ENCODE data around the gene UBE2Q2. TPM values are rescaled to one million over a fixed set of nuclear protein-coding genes. Genes with fewer than 3 reads are reported as not detected.

UBE2Q2 gene
- total and polyA plus RNA-seq, 9 of the 15 experiments (the other 6 are each of a cell fraction or from before 2014, with no cell fraction given): 6.2 to 24.0 (median 16.2) TPM

DNA sequence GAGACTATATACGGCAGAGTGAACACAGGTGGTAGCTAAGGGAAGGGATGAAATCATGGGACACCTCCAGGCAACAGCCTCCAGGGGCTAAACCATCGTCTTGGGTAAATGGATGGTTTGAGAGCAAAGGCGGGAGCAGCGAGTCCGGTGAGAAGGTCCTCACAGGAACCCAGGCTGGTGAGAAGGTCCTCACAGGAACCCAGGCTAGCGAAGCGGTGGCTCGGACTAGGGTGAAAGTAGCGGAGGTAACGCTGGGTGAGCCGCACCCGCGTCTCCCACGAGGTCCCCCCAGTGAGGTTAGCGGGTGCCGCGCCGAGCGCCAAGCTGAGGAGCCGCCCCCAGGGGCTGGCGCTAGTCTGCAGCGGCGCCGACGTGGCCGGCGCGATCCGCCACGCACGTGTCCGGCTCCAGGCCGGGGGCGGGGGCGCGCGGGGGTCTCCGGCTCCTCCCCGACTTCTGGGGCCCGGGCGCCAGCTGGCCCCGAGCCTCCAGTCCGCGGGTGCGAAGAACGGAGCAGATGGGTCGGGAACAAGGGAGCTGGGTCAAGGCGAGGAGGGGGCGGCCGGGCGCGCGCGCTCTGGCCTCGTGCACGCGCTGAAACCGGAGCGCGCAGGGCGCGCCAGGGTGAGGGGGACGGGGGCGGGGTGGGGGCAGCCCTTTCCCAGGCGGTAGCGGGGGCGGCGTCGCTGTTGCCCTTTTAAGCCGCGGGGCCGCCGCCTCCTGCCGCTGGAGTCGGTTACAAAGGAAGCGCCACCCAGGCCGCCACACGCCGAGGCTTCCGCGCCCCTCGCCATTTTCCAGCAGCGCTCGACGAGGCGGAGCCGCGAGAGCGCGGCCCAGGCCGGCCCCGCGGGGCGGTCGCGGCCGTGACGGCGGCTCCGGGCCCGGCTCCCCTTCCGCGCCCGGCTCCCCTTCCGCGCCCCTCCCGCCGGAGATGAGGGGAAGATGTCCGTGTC is at the start of gene UBE2Q2 (continued):
- TF ChIP-seq ZBTB33 (CRISPR knock-in tag; IDR thresholded peaks at IDR 0.05) (peak; percentile 73), HNRNPK (IDR thresholded peaks at IDR 0.05; ENCODE audit: low read depth, low read length, poor library complexity, severe bottlenecking) (no peak), CTCF (IDR thresholded peaks at IDR 0.05 in 2 of 3, conservative IDR thresholded peaks at IDR 0.05 in 1 of 3; ENCODE audit: insufficient read depth in 2 of 3, low read depth in 1 of 3, low read length in 3 of 3) (no peak), CREBBP (IDR thresholded peaks at IDR 0.05; ENCODE audit: low read depth, low read length) (no peak), ZNF584 (CRISPR knock-in tag; IDR thresholded peaks at IDR 0.05; ENCODE audit: low read depth) (peak; percentile 92), TEAD1 (CRISPR knock-in tag; IDR thresholded peaks at IDR 0.05) (peak in 1 of 2 experiments; percentile 79; a peak in 1 of 4 replicates), NRF1 (conservative IDR thresholded peaks at IDR 0.05 in 1 of 2, IDR thresholded peaks at IDR 0.05 in 1 of 2) (peak in 1 of 2 experiments; percentile 46; a peak in 2 of 4 replicates), FOXK1 (CRISPR knock-in tag; IDR thresholded peaks at IDR 0.05; ENCODE audit: borderline replicate concordance) (no peak), MEIS2 (IDR thresholded peaks at IDR 0.05; ENCODE audit: partially characterized antibody) (no peak), ZKSCAN1 (IDR thresholded peaks at IDR 0.05; ENCODE audit: low read depth, low read length) (peak; percentile 21; the same call in 1 of the 2 replicates), SETDB1 (IDR thresholded peaks at IDR 0.05; ENCODE audit: low read length) (no peak), ZBTB17 (CRISPR knock-in tag; IDR thresholded peaks at IDR 0.05) (no peak; the same call in 1 of the 2 replicates), NR2F6 (CRISPR knock-in tag; IDR thresholded peaks at IDR 0.05) (no peak), HDAC8 (tag; IDR thresholded peaks at IDR 0.05) (peak; percentile 66), PTRF (tag; IDR thresholded peaks at IDR 0.05) (no peak), ZNF165 (CRISPR knock-in tag; IDR thresholded peaks at IDR 0.05; ENCODE audit: borderline replicate concordance) (no peak), ATF7 (IDR thresholded peaks at IDR 0.05) (peak; percentile 71; the same call in 1 of the 2 replicates), EHMT2 (IDR thresholded peaks at IDR 0.05) (peak; percentile 17; the same call in 1 of the 2 replicates), E2F3 (CRISPR knock-in tag; IDR thresholded peaks at IDR 0.05) (0 out of 2 replicates have a peak, but pooled peaks have one; percentile 22), MECOM (CRISPR knock-in tag; IDR thresholded peaks at IDR 0.05) (peak; percentile 66; the same call in 1 of the 2 replicates), RAD51 (IDR thresholded peaks at IDR 0.05; ENCODE audit: borderline replicate concordance, low read depth) (no peak), CXXC5 (CRISPR knock-in tag; IDR thresholded peaks at IDR 0.05) (peak; percentile 92), ZNF583 (CRISPR knock-in tag; IDR thresholded peaks at IDR 0.05) (peak; percentile 72; the same call in 1 of the 2 replicates), MEF2A (IDR thresholded peaks at IDR 0.05; ENCODE audit: control insufficient read depth, low read depth, low read length) (no peak), SP2 (IDR thresholded peaks at IDR 0.05; ENCODE audit: extremely low read depth, low read depth, low read length, poor library complexity, severe bottlenecking) (no peak)

Data from K562 (cell line).